ENCODE results near the gene LAMB1.
"Not testable (repeated sequence)": the region's sequence is repeated elsewhere in the genome, so short reads cannot be mapped to it uniquely, and the experiment has no call there.

DNA sequence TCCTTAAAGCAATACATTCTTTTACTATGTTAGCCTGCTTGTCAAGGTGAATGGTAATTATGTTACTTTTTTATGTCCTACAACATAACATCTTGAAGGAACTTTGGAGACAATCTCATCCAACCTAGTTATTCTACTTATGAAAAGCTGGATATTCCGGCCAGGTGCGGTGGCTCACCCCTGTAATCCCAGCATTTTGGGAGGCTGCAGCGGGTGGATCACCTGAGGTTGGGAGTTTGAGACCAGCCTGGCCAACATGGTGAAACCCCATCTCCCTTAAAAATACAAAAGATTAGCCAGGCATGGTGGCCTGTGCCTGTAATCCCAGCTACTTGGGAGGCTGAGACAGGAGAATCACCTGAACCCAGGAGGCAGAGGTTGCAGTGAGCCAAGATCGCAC lies 46.0 kb downstream of the LAMB1 start:
- not testable (repeated sequence) for TF ChIP-seq POLR2A (IDR thresholded peaks at IDR 0.05)
- TF ChIP-seq, protein P1, sequence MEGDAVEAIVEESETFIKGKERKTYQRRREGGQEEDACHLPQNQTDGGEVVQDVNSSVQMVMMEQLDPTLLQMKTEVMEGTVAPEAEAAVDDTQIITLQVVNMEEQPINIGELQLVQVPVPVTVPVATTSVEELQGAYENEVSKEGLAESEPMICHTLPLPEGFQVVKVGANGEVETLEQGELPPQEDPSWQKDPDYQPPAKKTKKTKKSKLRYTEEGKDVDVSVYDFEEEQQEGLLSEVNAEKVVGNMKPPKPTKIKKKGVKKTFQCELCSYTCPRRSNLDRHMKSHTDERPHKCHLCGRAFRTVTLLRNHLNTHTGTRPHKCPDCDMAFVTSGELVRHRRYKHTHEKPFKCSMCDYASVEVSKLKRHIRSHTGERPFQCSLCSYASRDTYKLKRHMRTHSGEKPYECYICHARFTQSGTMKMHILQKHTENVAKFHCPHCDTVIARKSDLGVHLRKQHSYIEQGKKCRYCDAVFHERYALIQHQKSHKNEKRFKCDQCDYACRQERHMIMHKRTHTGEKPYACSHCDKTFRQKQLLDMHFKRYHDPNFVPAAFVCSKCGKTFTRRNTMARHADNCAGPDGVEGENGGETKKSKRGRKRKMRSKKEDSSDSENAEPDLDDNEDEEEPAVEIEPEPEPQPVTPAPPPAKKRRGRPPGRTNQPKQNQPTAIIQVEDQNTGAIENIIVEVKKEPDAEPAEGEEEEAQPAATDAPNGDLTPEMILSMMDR (IDR thresholded peaks at IDR 0.05) = not testable (repeated sequence)
